B cell (primary cell): ENCODE measurements around the gene GATA5.

Experiments used
- CTCF ChIP-seq: fragments of 200-600 bp; IDR thresholded peaks from one replicate; pipeline ENCODE4 v1.8.0; 2022; ENCODE audit warnings: antibody characterized with exemption, mild to moderate bottlenecking
- EZH2 ChIP-seq: IDR thresholded peaks from 2 replicates; pipeline ENCODE4 v1.6.1; 2012; ENCODE audit warnings: borderline replicate concordance, low read depth, mild to moderate bottlenecking, moderate library complexity, low read length; ENCODE audit not compliant: insufficient read depth, poor library complexity, severe bottlenecking

GRCh38 chr20:62519826-62520225 is 44.0 kb upstream of the GATA5 start:
- TF ChIP-seq CTCF (no peak), EZH2 (no peak)
